ENCODE measurements around the gene MRPS5.
A peak's percentile ranks its signal among the peaks of the same experiment; 100 is the strongest.

MRPS5 gene

GRCh38 chr2:95121407-95122196, at the start of gene MRPS5:
Gene MRPS5 (minus strand): TSS chr2:95121808. CDS start chr2:95121791, 17 bp downstream.
- Histone ChIP-seq H3K4me3 (ENCODE audit: low read depth, low read length) (peak within 1 kb of the TSS; percentile 94), H3K27me3 (ENCODE audit: control insufficient read depth, insufficient read depth, low read length) (no peaks in the 10 kb centered on the region), H3K36me3 (ENCODE audit: control insufficient read depth, insufficient read depth, low read length) (no peaks in the 10 kb centered on the region), H3K4me1 (ENCODE audit: control insufficient read depth, insufficient read depth, low read length) (peaks cover 14% of the 10 kb centered on the region), H3K9me3 (ENCODE audit: control insufficient read depth, insufficient read depth, low read length) (no peaks in the 10 kb centered on the region), H3K9ac (ENCODE audit: low read depth, low read length) (peak within 1 kb of the TSS; percentile 70)

- no peaks in the 10 kb centered on the region for H3K9me3 ChIP-seq (ENCODE audit: control insufficient read depth, insufficient read depth, low read length)
- H3K36me3 ChIP-seq (ENCODE audit: control insufficient read depth, insufficient read depth, low read length) = no peaks in the 10 kb centered on the region
- peak overlapping the region; percentile 48 for H3K9ac ChIP-seq (ENCODE audit: low read depth, low read length)
- peaks cover 2% of the 10 kb centered on the region for H3K4me1 ChIP-seq (ENCODE audit: control insufficient read depth, insufficient read depth, low read length)
- H3K27me3 ChIP-seq (ENCODE audit: control insufficient read depth, insufficient read depth, low read length) = peaks cover under 1% of the 10 kb centered on the region
- H3K4me3 ChIP-seq (ENCODE audit: low read depth, low read length) = peak overlapping the region; percentile 83
These were observed 44.6 kb upstream of the MRPS5 start for GRCh38 chr2:95166065-95166763.

GRCh38 chr2:95165371-95166064, 43.9 kb upstream of the MRPS5 start, which contains the start of gene ZNF2:
Gene ZNF2 (plus strand): TSS chr2:95165809. CDS start chr2:95176227, 10,418 bp downstream.
- Histone ChIP-seq H3K9ac (ENCODE audit: low read depth, low read length) (peak within 1 kb of the TSS; percentile 86), H3K4me1 (ENCODE audit: control insufficient read depth, insufficient read depth, low read length) (peaks cover 2% of the 10 kb centered on the region), H3K36me3 (ENCODE audit: control insufficient read depth, insufficient read depth, low read length) (no peaks in the 10 kb centered on the region), H3K27me3 (ENCODE audit: control insufficient read depth, insufficient read depth, low read length) (peaks cover 4% of the 10 kb centered on the region), H3K9me3 (ENCODE audit: control insufficient read depth, insufficient read depth, low read length) (no peaks in the 10 kb centered on the region), H3K4me3 (ENCODE audit: low read depth, low read length) (peak within 1 kb of the TSS; percentile 83)

GRCh38 chr2:95165030-95165370, 43.4 kb upstream of the MRPS5 start:
- Histone ChIP-seq H3K9me3 (ENCODE audit: control insufficient read depth, insufficient read depth, low read length) (no peaks in the 10 kb centered on the region), H3K9ac (ENCODE audit: low read depth, low read length) (peak overlapping the region; percentile 86), H3K4me1 (ENCODE audit: control insufficient read depth, insufficient read depth, low read length) (peaks cover 2% of the 10 kb centered on the region), H3K4me3 (ENCODE audit: low read depth, low read length) (peak overlapping the region; percentile 83), H3K27me3 (ENCODE audit: control insufficient read depth, insufficient read depth, low read length) (peaks cover 4% of the 10 kb centered on the region), H3K36me3 (ENCODE audit: control insufficient read depth, insufficient read depth, low read length) (no peaks in the 10 kb centered on the region)

- Histone ChIP-seq H3K9me3 (ENCODE audit: control insufficient read depth, insufficient read depth, low read length) (no peaks in the 10 kb centered on the region), H3K4me1 (ENCODE audit: control insufficient read depth, insufficient read depth, low read length) (peaks cover 2% of the 10 kb centered on the region), H3K9ac (ENCODE audit: low read depth, low read length) (peak within 1 kb of the TSS; percentile 76), H3K4me3 (ENCODE audit: low read depth, low read length) (peak within 1 kb of the TSS; percentile 81), H3K36me3 (ENCODE audit: control insufficient read depth, insufficient read depth, low read length) (peaks cover 3% of the 10 kb centered on the region), H3K27me3 (ENCODE audit: control insufficient read depth, insufficient read depth, low read length) (peaks cover 14% of the 10 kb centered on the region)
These were observed 38.3 kb upstream of the MRPS5 start, which contains the start of gene ZNF514 for GRCh38 chr2:95159690-95160449. Gene ZNF514 (minus strand): TSS chr2:95159848. CDS start chr2:95153253, 6,595 bp downstream.

GRCh38 chr2:95158891-95159619, 37.4 kb upstream of the MRPS5 start:
- Histone ChIP-seq H3K9ac (ENCODE audit: low read depth, low read length) (peak overlapping the region; percentile 76), H3K4me3 (ENCODE audit: low read depth, low read length) (peak overlapping the region; percentile 58), H3K27me3 (ENCODE audit: control insufficient read depth, insufficient read depth, low read length) (peaks cover 14% of the 10 kb centered on the region), H3K4me1 (ENCODE audit: control insufficient read depth, insufficient read depth, low read length) (no peaks in the 10 kb centered on the region), H3K36me3 (ENCODE audit: control insufficient read depth, insufficient read depth, low read length) (peaks cover 3% of the 10 kb centered on the region), H3K9me3 (ENCODE audit: control insufficient read depth, insufficient read depth, low read length) (no peaks in the 10 kb centered on the region)

- H3K36me3 ChIP-seq (ENCODE audit: control insufficient read depth, insufficient read depth, low read length) = peaks cover 3% of the 10 kb centered on the region
- H3K9ac ChIP-seq (ENCODE audit: low read depth, low read length) = no peak overlapping the region
- peaks cover 14% of the 10 kb centered on the region for H3K27me3 ChIP-seq (ENCODE audit: control insufficient read depth, insufficient read depth, low read length)
- no peaks in the 10 kb centered on the region for H3K9me3 ChIP-seq (ENCODE audit: control insufficient read depth, insufficient read depth, low read length)
- peak overlapping the region; percentile 58 for H3K4me3 ChIP-seq (ENCODE audit: low read depth, low read length)
- H3K4me1 ChIP-seq (ENCODE audit: control insufficient read depth, insufficient read depth, low read length) = no peaks in the 10 kb centered on the region
These were observed 36.8 kb upstream of the MRPS5 start for GRCh38 chr2:95158441-95158840.

- peaks cover 40% of the 10 kb centered on the region for H3K9me3 ChIP-seq (ENCODE audit: control insufficient read depth, insufficient read depth, low read length)
- H3K4me3 ChIP-seq (ENCODE audit: low read depth, low read length) = no peak overlapping the region
- H3K4me1 ChIP-seq (ENCODE audit: control insufficient read depth, insufficient read depth, low read length) = no peaks in the 10 kb centered on the region
- no peaks in the 10 kb centered on the region for H3K27me3 ChIP-seq (ENCODE audit: control insufficient read depth, insufficient read depth, low read length)
- H3K36me3 ChIP-seq (ENCODE audit: control insufficient read depth, insufficient read depth, low read length) = peaks cover 29% of the 10 kb centered on the region
- no peak overlapping the region for H3K9ac ChIP-seq (ENCODE audit: low read depth, low read length)
These were observed 27.9 kb upstream of the MRPS5 start for GRCh38 chr2:95149397-95149984.

GRCh38 chr2:95143838-95144237, 22.2 kb upstream of the MRPS5 start:
- H3K27me3 ChIP-seq (ENCODE audit: control insufficient read depth, insufficient read depth, low read length) = no peaks in the 10 kb centered on the region
- H3K9ac ChIP-seq (ENCODE audit: low read depth, low read length) = no peak overlapping the region
- H3K4me1 ChIP-seq (ENCODE audit: control insufficient read depth, insufficient read depth, low read length) = no peaks in the 10 kb centered on the region
- H3K36me3 ChIP-seq (ENCODE audit: control insufficient read depth, insufficient read depth, low read length) = peaks cover 2% of the 10 kb centered on the region
- no peak overlapping the region for H3K4me3 ChIP-seq (ENCODE audit: low read depth, low read length)
- H3K9me3 ChIP-seq (ENCODE audit: control insufficient read depth, insufficient read depth, low read length) = peaks cover 26% of the 10 kb centered on the region

- H3K4me3 ChIP-seq (ENCODE audit: low read depth, low read length) = no peak overlapping the region
- H3K9ac ChIP-seq (ENCODE audit: low read depth, low read length) = no peak overlapping the region
- peaks cover 14% of the 10 kb centered on the region for H3K9me3 ChIP-seq (ENCODE audit: control insufficient read depth, insufficient read depth, low read length)
- no peaks in the 10 kb centered on the region for H3K27me3 ChIP-seq (ENCODE audit: control insufficient read depth, insufficient read depth, low read length)
- no peaks in the 10 kb centered on the region for H3K4me1 ChIP-seq (ENCODE audit: control insufficient read depth, insufficient read depth, low read length)
- no peaks in the 10 kb centered on the region for H3K36me3 ChIP-seq (ENCODE audit: control insufficient read depth, insufficient read depth, low read length)
These were observed 17.1 kb upstream of the MRPS5 start for GRCh38 chr2:95138702-95139101.
